Colonic mucosa (tissue), 4 donors: ENCODE results near the gene SLF1. TPM values are rescaled to one million over a fixed set of nuclear protein-coding genes. Genes with fewer than 3 reads are reported as not detected.

Experiments
- DNase-seq: peaks from one replicate; pipeline ENCODE4 v3.0.0-alpha.2; 2020
- H3K27ac ChIP-seq: fragments of 200-600 bp; one replicate; pipeline ENCODE4 v1.8.0; 2021
- H3K27me3 ChIP-seq: fragments of 200-600 bp; one replicate; pipeline ENCODE4 v1.8.0; 2021
- H3K36me3 ChIP-seq: fragments of 200-600 bp; one replicate; pipeline ENCODE4 v1.8.0; 2021
- H3K4me1 ChIP-seq: fragments of 200-600 bp; one replicate; pipeline ENCODE4 v1.8.0; 2021; ENCODE audit warnings: mild to moderate bottlenecking
- H3K4me3 ChIP-seq: fragments of 200-600 bp; one replicate; pipeline ENCODE4 v1.8.0; 2021
- H3K9ac ChIP-seq, 2 donors: one replicate each; pipeline ENCODE4 v1.7.0; 2013; ENCODE audit warnings: control low read depth in 2 of 2, low read depth in 2 of 2, low read length in 2 of 2
- H3K9me3 ChIP-seq: fragments of 200-600 bp; one replicate; pipeline ENCODE4 v1.8.0; 2021
- intact Hi-C: fragments of 100-400 bp; cut with DNase I; formaldehyde crosslinking; loops from one replicate; pipeline ENCODE4 v1.14.1; 2022
- total RNA-seq, 2 donors: library from RNA; stranded (reverse); fragmentation: NEBNext Ultra II Directional in 1 of 2; extraction: Animal tissue kit (Norgen Biotek cat#: 25700) in 1 of 2; gene quantifications; one replicate each; pipeline ENCODE4 v1.2.1, GENCODE V29; 2021
- TF ChIP-seq, protein P1 (sequence below): fragments of 200-600 bp; IDR thresholded peaks from one replicate; pipeline ENCODE4 v1.8.0; 2022; ENCODE audit warnings: antibody characterized with exemption, mild to moderate bottlenecking
- donor health status: healthy.
- donor health status: DM: no; HTN: no; CAD: no.
- donor health status: DM: no; HTN: no; CAD: no.

The SLF1 gene
- total RNA-seq, 2 donors from 2014 or later = 3.8 to 8.4 TPM

DNA sequence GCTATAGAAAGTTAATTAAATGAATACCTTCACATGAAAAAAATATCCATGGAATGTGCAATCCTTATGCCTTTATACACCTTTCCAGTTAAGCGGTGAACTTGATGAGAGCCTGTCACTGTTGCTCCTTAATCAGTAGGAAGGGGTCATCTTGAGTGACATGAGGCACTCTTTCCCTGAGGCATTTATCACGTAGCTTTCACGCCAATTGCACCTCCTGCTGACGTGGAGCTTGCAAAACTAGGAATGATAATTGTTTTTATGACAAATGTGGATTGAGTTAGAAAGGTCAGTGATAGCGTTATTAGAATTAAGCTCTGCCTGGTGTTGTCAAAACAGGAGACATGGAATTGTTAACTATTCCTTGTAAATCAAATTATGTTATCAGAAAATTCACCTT is 79.7 kb downstream of the SLF1 start:
- Histone ChIP-seq H3K27ac (no peak overlapping the region), H3K27me3 (no peaks in the 10 kb centered on the region), H3K9me3 (no peaks in the 10 kb centered on the region), H3K4me1 (no peaks in the 10 kb centered on the region), H3K36me3 (no peaks in the 10 kb centered on the region), H3K4me3 (no peak overlapping the region), H3K9ac (no peak overlapping the region)
- TF ChIP-seq, protein P1, sequence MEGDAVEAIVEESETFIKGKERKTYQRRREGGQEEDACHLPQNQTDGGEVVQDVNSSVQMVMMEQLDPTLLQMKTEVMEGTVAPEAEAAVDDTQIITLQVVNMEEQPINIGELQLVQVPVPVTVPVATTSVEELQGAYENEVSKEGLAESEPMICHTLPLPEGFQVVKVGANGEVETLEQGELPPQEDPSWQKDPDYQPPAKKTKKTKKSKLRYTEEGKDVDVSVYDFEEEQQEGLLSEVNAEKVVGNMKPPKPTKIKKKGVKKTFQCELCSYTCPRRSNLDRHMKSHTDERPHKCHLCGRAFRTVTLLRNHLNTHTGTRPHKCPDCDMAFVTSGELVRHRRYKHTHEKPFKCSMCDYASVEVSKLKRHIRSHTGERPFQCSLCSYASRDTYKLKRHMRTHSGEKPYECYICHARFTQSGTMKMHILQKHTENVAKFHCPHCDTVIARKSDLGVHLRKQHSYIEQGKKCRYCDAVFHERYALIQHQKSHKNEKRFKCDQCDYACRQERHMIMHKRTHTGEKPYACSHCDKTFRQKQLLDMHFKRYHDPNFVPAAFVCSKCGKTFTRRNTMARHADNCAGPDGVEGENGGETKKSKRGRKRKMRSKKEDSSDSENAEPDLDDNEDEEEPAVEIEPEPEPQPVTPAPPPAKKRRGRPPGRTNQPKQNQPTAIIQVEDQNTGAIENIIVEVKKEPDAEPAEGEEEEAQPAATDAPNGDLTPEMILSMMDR = no peak
- intact Hi-C loops = no loop called here
- no peak for DNase-seq

DNA sequence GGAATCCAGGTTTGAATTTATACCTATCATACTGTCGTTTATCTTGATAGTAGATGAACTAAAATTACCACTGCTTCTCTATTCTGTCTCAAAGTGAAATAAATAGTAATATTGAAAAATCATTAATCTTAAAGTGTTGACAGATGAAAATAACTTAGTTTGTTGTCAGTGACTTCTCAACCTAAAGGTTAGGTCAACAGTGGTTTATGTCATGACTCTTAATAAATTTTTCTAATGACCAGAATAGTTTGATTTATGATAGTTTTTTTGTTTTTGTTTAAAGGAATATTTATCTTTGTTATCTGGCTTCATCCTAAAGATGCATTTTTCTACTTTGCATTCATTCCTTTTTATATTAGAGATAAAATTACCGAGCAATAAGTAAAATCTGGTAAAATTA is 81.1 kb downstream of the SLF1 start:
- H3K27me3 ChIP-seq = no peaks in the 10 kb centered on the region
- H3K4me1 ChIP-seq = no peaks in the 10 kb centered on the region
- no peaks in the 10 kb centered on the region for H3K36me3 ChIP-seq
- no peak overlapping the region for H3K4me3 ChIP-seq
- intact Hi-C loops = no loop called here
- H3K27ac ChIP-seq = no peak overlapping the region
- no peaks in the 10 kb centered on the region for H3K9me3 ChIP-seq
- H3K9ac ChIP-seq = no peak overlapping the region
- no peak for DNase-seq
- TF ChIP-seq, protein P1 = no peak

DNA sequence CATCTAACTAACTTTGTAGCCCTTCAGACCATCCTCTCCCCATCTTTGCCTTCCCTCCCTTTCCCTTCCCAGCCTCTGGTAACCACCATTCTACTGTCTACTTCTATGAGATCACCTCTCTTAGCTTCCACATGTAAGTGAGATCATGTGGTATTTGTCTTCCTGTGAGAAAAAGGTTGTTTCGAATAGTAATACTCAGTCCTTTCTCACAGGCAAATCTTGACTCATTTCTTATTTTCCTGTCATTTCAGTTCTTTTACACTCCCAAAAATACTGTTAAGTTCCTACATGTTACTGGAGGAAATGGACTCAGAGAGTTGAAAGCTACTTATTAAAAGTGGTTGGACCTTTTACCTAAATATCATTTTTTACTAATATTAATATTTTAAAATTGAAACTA is 82.1 kb downstream of the SLF1 start:
- Histone ChIP-seq H3K27ac (no peak overlapping the region), H3K36me3 (no peaks in the 10 kb centered on the region), H3K9ac (no peak overlapping the region), H3K4me1 (no peaks in the 10 kb centered on the region), H3K9me3 (no peaks in the 10 kb centered on the region), H3K4me3 (no peak overlapping the region), H3K27me3 (no peaks in the 10 kb centered on the region)
- intact Hi-C loops = no loop called here
- DNase-seq = no peak
- TF ChIP-seq, protein P1 = no peak

DNA sequence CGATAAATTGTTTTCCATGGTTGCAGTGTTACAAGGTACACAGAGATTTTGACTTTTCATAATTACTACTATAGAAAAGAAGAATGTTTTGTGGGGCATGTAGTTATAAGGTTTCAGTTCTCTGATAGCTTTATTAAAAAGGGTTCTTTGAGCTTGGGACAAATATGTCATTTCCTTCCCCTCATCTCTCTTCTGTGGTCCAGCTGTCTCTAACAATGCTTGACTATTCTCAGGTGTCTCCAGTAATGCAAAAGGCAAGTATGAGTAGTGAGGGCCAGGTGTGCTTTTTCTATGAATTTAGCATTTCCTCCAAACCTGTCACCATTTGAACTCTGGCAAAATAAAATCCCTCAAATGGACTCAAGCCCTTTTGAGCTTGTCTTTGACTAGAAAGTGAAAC is 84.3 kb downstream of the SLF1 start:
- H3K36me3 ChIP-seq = no peaks in the 10 kb centered on the region
- intact Hi-C loops = no loop called here
- no peaks in the 10 kb centered on the region for H3K27me3 ChIP-seq
- DNase-seq = no peak
- H3K4me1 ChIP-seq = no peaks in the 10 kb centered on the region
- no peak overlapping the region for H3K9ac ChIP-seq
- H3K4me3 ChIP-seq = no peak overlapping the region
- no peaks in the 10 kb centered on the region for H3K9me3 ChIP-seq
- TF ChIP-seq, protein P1 = no peak
- H3K27ac ChIP-seq = no peak overlapping the region

DNA sequence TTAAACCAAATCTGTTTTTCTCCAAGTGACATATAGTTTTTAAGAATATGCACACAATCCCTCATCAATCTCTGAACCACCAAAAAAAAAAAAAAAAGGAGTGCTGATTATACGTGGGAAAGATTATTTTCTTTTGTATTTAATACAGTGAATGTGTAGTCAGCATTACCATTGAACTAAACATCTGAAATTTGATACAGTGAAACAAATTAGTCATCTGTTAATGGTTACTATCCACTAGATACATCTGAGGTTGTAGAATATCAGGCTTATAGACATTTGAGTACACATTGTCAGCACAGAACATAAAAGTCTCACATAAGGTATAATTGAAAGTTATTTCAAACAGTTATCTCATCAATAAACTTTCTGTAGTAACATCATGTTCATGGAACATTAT is 87.0 kb downstream of the SLF1 start:
- no peak for DNase-seq
- H3K9ac ChIP-seq = no peak overlapping the region
- no peaks in the 10 kb centered on the region for H3K36me3 ChIP-seq
- H3K9me3 ChIP-seq = no peaks in the 10 kb centered on the region
- intact Hi-C loops = no loop called here
- no peaks in the 10 kb centered on the region for H3K27me3 ChIP-seq
- H3K4me3 ChIP-seq = no peak overlapping the region
- TF ChIP-seq, protein P1 = no peak
- no peaks in the 10 kb centered on the region for H3K4me1 ChIP-seq
- no peak overlapping the region for H3K27ac ChIP-seq

DNA sequence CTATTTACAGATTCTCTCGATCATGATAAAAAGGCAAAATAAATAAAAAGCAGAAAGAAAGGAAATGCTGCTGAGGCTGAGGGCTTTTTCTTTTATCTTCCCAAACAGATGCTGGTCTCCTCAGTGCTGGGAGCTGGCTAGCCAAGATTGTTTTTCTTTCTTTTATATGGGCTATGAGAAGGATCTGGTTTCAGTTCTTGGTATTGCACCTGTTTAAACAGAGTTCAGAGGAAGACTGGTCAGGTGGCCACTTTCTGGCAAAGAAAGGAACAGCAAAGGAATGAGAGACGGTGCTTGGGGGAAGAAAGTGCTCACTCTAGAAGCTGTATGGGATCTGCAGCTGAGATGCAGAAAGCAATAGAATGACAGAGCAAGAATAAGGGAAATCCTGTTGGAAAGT is 88.9 kb downstream of the SLF1 start:
- no peak overlapping the region for H3K9ac ChIP-seq
- no peaks in the 10 kb centered on the region for H3K27me3 ChIP-seq
- no peaks in the 10 kb centered on the region for H3K9me3 ChIP-seq
- TF ChIP-seq, protein P1 = no peak
- no peak overlapping the region for H3K4me3 ChIP-seq
- DNase-seq = no peak
- no peaks in the 10 kb centered on the region for H3K36me3 ChIP-seq
- H3K27ac ChIP-seq = no peak overlapping the region
- no peaks in the 10 kb centered on the region for H3K4me1 ChIP-seq
- intact Hi-C loops = no loop called here
